NCI-H128 (cell line): ENCODE results near the gene PTPN1.

Experiments used
- DNase-seq: peaks from one replicate; lab custom pipeline; 2025; ENCODE audit not compliant: unreplicated experiment; lab: John Stamatoyannopoulos, UW

The PTPN1 gene

GRCh38 chr20:50628853-50629669 lies 118.9 kb downstream of the PTPN1 start:
- no peak for DNase-seq

- DNase-seq: no peak
Observed at GRCh38 chr20:50629670-50630045, 119.5 kb downstream of the PTPN1 start.

GRCh38 chr20:50630578-50631263 lies 120.5 kb downstream of the PTPN1 start:
- no peak for DNase-seq

GRCh38 chr20:50632236-50632635 lies 122.1 kb downstream of the PTPN1 start:
- DNase-seq: no peak

GRCh38 chr20:50632701-50633100 lies 122.5 kb downstream of the PTPN1 start:
- no peak for DNase-seq

GRCh38 chr20:50633361-50633760 lies 123.2 kb downstream of the PTPN1 start:
- no peak for DNase-seq

GRCh38 chr20:50634191-50634590 lies 124.0 kb downstream of the PTPN1 start:
- DNase-seq: no peak
